ENCODE measurements around the gene SYNGAP1. TPM values are rescaled to one million over a fixed set of nuclear protein-coding genes. Genes with fewer than 3 reads are reported as not detected.

Gene SYNGAP1
- polyA plus RNA-seq, 2 of the 4 experiments (the other 2 are of a cell fraction), result 2.2 to 10.8 TPM

DNA sequence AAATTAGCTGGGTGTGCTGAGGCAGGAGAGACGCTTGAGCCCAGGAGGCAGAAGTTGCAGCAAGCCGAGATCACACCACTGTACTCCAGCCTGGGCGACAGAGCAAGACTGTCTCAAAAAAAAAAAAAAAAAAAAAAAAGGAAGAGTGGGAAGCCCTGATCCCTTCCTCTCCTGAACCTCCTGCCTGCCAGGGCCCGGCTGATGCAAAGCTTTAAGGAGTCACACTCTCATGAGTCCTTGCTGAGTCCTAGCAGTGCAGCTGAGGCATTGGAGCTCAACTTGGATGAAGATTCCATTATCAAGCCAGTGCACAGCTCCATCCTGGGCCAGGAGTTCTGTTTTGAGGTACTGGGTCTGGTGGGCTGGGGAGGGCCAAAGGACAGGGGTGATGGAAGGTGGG lies 15.1 kb downstream of the SYNGAP1 start:
- FAIRE-seq (no peak), ATAC-seq (no peak), DNase-seq (ENCODE audit: low read depth in 1 of 2, low spot score in 1 of 2) (no peak)
- Histone ChIP-seq H3K4me1 (peaks cover 18% of the 10 kb centered on the region; the same call in 2 of the 3 replicates), H3K4me2 (no peak overlapping the region), H3K4me3 (no peak overlapping the region), H3K27ac (no peak overlapping the region), H3K9me3 (no peaks in the 10 kb centered on the region)
- WGBS (ENCODE audit: missing lambda C conversion rate), result 93% methylated on average over 4 of the region's 4 CpGs
- CTCF ChIA-PET, result interaction anchor here (0.6 to 3.0 kb wide), 2 partner anchors 9 to 134 kb away, joined by 4 to 11 read pairs; no protein-coding TSS in a partner anchor
- POLR2A ChIA-PET, result no interaction called here
- TF ChIP-seq RARB (CRISPR knock-in tag; IDR thresholded peaks at IDR 0.05), result no peak
- TF ChIP-seq EHF (CRISPR knock-in tag; IDR thresholded peaks at IDR 0.05), result no peak
- TF ChIP-seq, protein P1, sequence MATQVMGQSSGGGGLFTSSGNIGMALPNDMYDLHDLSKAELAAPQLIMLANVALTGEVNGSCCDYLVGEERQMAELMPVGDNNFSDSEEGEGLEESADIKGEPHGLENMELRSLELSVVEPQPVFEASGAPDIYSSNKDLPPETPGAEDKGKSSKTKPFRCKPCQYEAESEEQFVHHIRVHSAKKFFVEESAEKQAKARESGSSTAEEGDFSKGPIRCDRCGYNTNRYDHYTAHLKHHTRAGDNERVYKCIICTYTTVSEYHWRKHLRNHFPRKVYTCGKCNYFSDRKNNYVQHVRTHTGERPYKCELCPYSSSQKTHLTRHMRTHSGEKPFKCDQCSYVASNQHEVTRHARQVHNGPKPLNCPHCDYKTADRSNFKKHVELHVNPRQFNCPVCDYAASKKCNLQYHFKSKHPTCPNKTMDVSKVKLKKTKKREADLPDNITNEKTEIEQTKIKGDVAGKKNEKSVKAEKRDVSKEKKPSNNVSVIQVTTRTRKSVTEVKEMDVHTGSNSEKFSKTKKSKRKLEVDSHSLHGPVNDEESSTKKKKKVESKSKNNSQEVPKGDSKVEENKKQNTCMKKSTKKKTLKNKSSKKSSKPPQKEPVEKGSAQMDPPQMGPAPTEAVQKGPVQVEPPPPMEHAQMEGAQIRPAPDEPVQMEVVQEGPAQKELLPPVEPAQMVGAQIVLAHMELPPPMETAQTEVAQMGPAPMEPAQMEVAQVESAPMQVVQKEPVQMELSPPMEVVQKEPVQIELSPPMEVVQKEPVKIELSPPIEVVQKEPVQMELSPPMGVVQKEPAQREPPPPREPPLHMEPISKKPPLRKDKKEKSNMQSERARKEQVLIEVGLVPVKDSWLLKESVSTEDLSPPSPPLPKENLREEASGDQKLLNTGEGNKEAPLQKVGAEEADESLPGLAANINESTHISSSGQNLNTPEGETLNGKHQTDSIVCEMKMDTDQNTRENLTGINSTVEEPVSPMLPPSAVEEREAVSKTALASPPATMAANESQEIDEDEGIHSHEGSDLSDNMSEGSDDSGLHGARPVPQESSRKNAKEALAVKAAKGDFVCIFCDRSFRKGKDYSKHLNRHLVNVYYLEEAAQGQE (IDR thresholded peaks at IDR 0.05), result no peak
- no peak for TF ChIP-seq CEBPB (IDR thresholded peaks at IDR 0.05)
- no peak for TF ChIP-seq NR3C1 (IDR thresholded peaks at IDR 0.05)
- no peak for TF ChIP-seq TP53 (CRISPR knock-in tag; IDR thresholded peaks at IDR 0.05)
- TF ChIP-seq, protein P2, sequence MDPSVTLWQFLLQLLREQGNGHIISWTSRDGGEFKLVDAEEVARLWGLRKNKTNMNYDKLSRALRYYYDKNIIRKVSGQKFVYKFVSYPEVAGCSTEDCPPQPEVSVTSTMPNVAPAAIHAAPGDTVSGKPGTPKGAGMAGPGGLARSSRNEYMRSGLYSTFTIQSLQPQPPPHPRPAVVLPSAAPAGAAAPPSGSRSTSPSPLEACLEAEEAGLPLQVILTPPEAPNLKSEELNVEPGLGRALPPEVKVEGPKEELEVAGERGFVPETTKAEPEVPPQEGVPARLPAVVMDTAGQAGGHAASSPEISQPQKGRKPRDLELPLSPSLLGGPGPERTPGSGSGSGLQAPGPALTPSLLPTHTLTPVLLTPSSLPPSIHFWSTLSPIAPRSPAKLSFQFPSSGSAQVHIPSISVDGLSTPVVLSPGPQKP (IDR thresholded peaks at IDR 0.05; ENCODE audit: low read depth, low read length), result no peak
- no peak for TF ChIP-seq HOXB13 (CRISPR knock-in tag; IDR thresholded peaks at IDR 0.05; ENCODE audit: low read depth)
- TF ChIP-seq, protein P3, sequence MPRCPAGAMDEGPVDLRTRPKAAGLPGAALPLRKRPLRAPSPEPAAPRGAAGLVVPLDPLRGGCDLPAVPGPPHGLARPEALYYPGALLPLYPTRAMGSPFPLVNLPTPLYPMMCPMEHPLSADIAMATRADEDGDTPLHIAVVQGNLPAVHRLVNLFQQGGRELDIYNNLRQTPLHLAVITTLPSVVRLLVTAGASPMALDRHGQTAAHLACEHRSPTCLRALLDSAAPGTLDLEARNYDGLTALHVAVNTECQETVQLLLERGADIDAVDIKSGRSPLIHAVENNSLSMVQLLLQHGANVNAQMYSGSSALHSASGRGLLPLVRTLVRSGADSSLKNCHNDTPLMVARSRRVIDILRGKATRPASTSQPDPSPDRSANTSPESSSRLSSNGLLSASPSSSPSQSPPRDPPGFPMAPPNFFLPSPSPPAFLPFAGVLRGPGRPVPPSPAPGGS (IDR thresholded peaks at IDR 0.05), result no peak
- TF ChIP-seq HOXB5 (CRISPR knock-in tag; IDR thresholded peaks at IDR 0.05), result no peak
- no peak for TF ChIP-seq KDM1A (IDR thresholded peaks at IDR 0.05; ENCODE audit: low read depth)

DNA sequence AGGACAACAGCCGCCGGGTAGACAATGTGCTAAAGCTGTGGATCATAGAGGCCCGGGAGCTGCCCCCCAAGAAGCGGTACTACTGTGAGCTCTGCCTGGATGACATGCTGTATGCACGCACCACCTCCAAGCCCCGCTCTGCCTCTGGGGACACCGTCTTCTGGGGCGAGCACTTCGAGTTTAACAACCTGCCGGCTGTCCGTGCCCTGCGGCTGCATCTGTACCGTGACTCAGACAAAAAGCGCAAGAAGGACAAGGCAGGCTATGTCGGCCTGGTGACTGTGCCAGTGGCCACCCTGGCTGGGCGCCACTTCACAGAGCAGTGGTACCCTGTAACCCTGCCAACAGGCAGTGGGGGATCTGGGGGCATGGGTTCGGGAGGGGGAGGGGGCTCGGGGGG lies 17.8 kb downstream of the SYNGAP1 start:
- WGBS (ENCODE audit: missing lambda C conversion rate), result 95% methylated on average over 15 of the region's 18 CpGs
- no peak overlapping the region for H3K27ac ChIP-seq
- ChIA-PET POLR2A (no interaction called here), CTCF (interaction anchor here (3.0 kb wide), 1 partner anchor 12 kb away, joined by 11 read pairs; no protein-coding TSS in a partner anchor)
- DNase-seq (ENCODE audit: low read depth in 1 of 2, low spot score in 1 of 2), result no peak
- H3K9me3 ChIP-seq, result no peaks in the 10 kb centered on the region
- H3K4me3 ChIP-seq, result no peak overlapping the region
- H3K4me1 ChIP-seq, result no peaks in the 10 kb centered on the region
- no peak for ATAC-seq
- no peak overlapping the region for H3K4me2 ChIP-seq
- TF ChIP-seq HOXB13 (CRISPR knock-in tag; IDR thresholded peaks at IDR 0.05; ENCODE audit: low read depth) (no peak), NPAS2 (CRISPR knock-in tag; IDR thresholded peaks at IDR 0.05; ENCODE audit: borderline replicate concordance) (no peak), HOXA7 (CRISPR knock-in tag; IDR thresholded peaks at IDR 0.05) (no peak), SMC3 (IDR thresholded peaks at IDR 0.05) (no peak), ZFP36 (IDR thresholded peaks at IDR 0.05; ENCODE audit: borderline replicate concordance, partially characterized antibody) (no peak), CHD2 (IDR thresholded peaks at IDR 0.05; ENCODE audit: low read length, partially characterized antibody) (no peak), NR3C1 (IDR thresholded peaks at IDR 0.05) (no peak), EHMT2 (IDR thresholded peaks at IDR 0.05; ENCODE audit: low read depth) (no peak)
- FAIRE-seq, result no peak
